Osteoblast (primary cell): ENCODE data around the gene VSTM2L. TPM values are rescaled to one million over a fixed set of nuclear protein-coding genes. Genes with fewer than 3 reads are reported as not detected.

Experiments
- DNase-seq: peaks from one replicate; pipeline ENCODE4 v3.0.0; 2011; ENCODE audit warnings: low spot score, mixed read lengths; ENCODE audit not compliant: insufficient read length; ENCODE audit errors: missing footprints
- H2AFZ ChIP-seq: 2 replicates; pipeline ENCODE4 v1.6.0; 2011; ENCODE audit warnings: mild to moderate bottlenecking, low read length
- H3K27ac ChIP-seq: 2 replicates; pipeline ENCODE4 v1.5.1; 2011; ENCODE audit warnings: mild to moderate bottlenecking, low read depth, low read length, moderate library complexity
- H3K27me3 ChIP-seq: 2 replicates; pipeline ENCODE4 v1.6.0; 2012; ENCODE audit warnings: mild to moderate bottlenecking, control low read depth, inconsistent platforms, low read length, moderate library complexity; ENCODE audit not compliant: insufficient read depth
- H3K36me3 ChIP-seq: 2 replicates; pipeline ENCODE4 v1.5.1; 2011; ENCODE audit warnings: mild to moderate bottlenecking, low read length, control low read depth, moderate library complexity; ENCODE audit not compliant: insufficient read depth
- H3K4me1 ChIP-seq: 2 replicates; pipeline ENCODE4 v1.5.1; 2011; ENCODE audit warnings: mild to moderate bottlenecking, low read length, control low read depth, moderate library complexity; ENCODE audit not compliant: insufficient read depth
- H3K4me2 ChIP-seq: 2 replicates; pipeline ENCODE4 v1.6.0; 2011; ENCODE audit warnings: mild to moderate bottlenecking, low read length; ENCODE audit not compliant: insufficient read depth
- H3K4me3 ChIP-seq: fragments of 200-600 bp; sonication (generic); 3 replicates; pipeline ENCODE4 v1.5.1; 2012; ENCODE audit warnings: mild to moderate bottlenecking, low read length, inconsistent platforms; ENCODE audit not compliant: insufficient read depth
- H3K79me2 ChIP-seq: 2 replicates; pipeline ENCODE4 v1.6.0; 2012; ENCODE audit warnings: mild to moderate bottlenecking, low read length, control low read depth, inconsistent platforms; ENCODE audit not compliant: insufficient read depth
- H3K9me3 ChIP-seq: 2 replicates; pipeline ENCODE4 v1.5.1; 2011; ENCODE audit warnings: low read depth, low read length, control low read depth
- H4K20me1 ChIP-seq: 2 replicates; pipeline ENCODE4 v1.6.0; 2012; ENCODE audit warnings: mild to moderate bottlenecking, low read length, control low read depth; ENCODE audit not compliant: insufficient read depth
- total RNA-seq: library from RNA; depleted of rRNA; stranded (reverse); fragments of >200 nt; gene quantifications from 2 replicates; pipeline ENCODE4 v1.2.3, GENCODE V29; 2012
- TF ChIP-seq, protein P1 (sequence below): IDR thresholded peaks from 2 replicates; pipeline ENCODE4 v1.5.1; 2011; ENCODE audit warnings: mild to moderate bottlenecking, low read depth, low read length, moderate library complexity; ENCODE audit errors: extremely low read depth

VSTM2L gene
- total RNA-seq, 1 donor = 2.5 TPM

DNA sequence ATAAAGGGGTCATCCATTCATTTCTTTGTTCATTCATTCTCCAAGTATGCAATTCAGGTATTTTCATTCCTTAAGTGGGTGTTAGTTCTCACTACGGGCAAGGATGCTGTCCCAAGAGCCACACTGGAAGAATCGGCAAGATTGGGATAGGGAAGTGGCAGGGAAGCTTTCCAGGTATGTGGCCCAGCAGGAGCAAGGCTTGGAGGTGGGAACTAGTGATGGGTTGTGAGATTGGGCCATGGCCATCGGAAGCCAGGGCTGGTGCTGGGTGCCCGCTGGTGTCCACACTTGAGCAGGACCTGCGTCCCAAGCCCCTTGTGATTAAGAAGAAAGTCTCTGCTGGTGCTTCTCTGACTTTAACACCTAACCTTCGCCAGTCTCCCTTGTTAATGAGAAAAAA, 15.1 kb downstream of the VSTM2L start:
- Histone ChIP-seq H3K79me2 (no peaks in the 10 kb centered on the region), H3K36me3 (no peaks in the 10 kb centered on the region), H3K9me3 (no peaks in the 10 kb centered on the region), H3K4me3 (no peak overlapping the region), H3K27ac (no peak overlapping the region), H3K4me2 (no peak overlapping the region), H3K4me1 (peaks cover 3% of the 10 kb centered on the region), H4K20me1 (peaks cover 15% of the 10 kb centered on the region), H2AFZ (no peak overlapping the region), H3K27me3 (peaks cover 83% of the 10 kb centered on the region)
- TF ChIP-seq, protein P1, sequence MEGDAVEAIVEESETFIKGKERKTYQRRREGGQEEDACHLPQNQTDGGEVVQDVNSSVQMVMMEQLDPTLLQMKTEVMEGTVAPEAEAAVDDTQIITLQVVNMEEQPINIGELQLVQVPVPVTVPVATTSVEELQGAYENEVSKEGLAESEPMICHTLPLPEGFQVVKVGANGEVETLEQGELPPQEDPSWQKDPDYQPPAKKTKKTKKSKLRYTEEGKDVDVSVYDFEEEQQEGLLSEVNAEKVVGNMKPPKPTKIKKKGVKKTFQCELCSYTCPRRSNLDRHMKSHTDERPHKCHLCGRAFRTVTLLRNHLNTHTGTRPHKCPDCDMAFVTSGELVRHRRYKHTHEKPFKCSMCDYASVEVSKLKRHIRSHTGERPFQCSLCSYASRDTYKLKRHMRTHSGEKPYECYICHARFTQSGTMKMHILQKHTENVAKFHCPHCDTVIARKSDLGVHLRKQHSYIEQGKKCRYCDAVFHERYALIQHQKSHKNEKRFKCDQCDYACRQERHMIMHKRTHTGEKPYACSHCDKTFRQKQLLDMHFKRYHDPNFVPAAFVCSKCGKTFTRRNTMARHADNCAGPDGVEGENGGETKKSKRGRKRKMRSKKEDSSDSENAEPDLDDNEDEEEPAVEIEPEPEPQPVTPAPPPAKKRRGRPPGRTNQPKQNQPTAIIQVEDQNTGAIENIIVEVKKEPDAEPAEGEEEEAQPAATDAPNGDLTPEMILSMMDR = no peak
- DNase-seq = no peak

DNA sequence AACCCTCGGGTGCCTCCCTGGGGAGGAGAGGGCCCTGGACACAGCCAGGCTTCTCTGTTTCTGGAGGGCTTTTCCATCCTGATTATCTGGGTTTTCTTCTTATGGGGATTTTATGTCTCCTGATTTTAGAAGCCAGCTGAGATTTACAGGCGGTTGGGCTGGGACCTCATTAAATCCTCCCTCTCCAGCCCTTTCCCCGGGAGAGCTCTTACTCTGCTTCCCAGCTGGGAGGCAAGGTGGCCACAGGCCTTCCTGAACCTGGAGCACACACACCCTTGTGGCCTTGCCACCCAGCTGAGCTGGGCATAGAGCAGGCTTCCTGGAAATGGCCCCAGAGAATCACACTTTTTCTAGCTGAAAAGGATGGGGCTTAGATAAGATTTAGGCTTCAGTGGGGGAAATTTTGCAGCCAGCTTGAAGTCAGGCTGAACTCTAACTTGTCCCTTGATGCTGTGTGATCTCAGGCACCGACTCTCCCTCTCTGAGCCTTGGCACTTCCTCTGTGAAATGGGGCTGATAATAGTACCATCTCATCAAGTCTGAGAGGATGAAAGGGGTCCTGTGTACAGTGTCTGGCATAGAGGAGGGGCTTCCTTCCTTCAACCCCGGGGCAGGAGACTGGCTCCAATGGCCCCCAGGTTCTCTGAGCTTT, 16.6 kb downstream of the VSTM2L start:
- H3K27me3 ChIP-seq = peaks cover 71% of the 10 kb centered on the region
- peaks cover 3% of the 10 kb centered on the region for H3K4me1 ChIP-seq
- TF ChIP-seq, protein P1 = no peak
- no peaks in the 10 kb centered on the region for H3K79me2 ChIP-seq
- no peak overlapping the region for H2AFZ ChIP-seq
- H3K9me3 ChIP-seq = no peaks in the 10 kb centered on the region
- no peak for DNase-seq
- peaks cover 15% of the 10 kb centered on the region for H4K20me1 ChIP-seq
- no peak overlapping the region for H3K4me3 ChIP-seq
- no peak overlapping the region for H3K4me2 ChIP-seq
- H3K27ac ChIP-seq = no peak overlapping the region
- H3K36me3 ChIP-seq = no peaks in the 10 kb centered on the region

DNA sequence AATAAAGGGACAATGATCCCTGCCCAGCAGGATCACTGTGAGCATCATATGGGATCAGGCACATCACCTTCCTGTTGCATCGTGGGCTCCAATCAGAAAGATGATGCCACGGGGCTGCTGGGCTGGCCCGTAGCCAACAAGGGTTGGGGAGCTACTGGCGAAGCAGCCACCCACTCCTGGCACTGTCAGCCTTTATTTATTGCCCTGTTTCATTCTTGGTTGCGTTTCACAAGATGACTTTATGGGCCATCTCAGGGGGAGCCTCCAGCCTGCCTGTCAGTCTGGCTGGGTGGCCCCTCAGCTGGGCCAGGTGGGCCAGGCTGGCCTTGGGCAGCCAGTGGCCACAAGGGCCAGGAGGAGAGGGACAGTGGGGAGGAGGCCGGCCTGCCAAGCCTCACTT, 17.3 kb downstream of the VSTM2L start:
- no peaks in the 10 kb centered on the region for H3K36me3 ChIP-seq
- H3K4me1 ChIP-seq = no peaks in the 10 kb centered on the region
- DNase-seq = no peak
- no peak overlapping the region for H3K4me3 ChIP-seq
- no peak overlapping the region for H3K27ac ChIP-seq
- H3K4me2 ChIP-seq = no peak overlapping the region
- TF ChIP-seq, protein P1 = no peak
- peaks cover 15% of the 10 kb centered on the region for H4K20me1 ChIP-seq
- no peaks in the 10 kb centered on the region for H3K79me2 ChIP-seq
- H3K9me3 ChIP-seq = no peaks in the 10 kb centered on the region
- no peak overlapping the region for H2AFZ ChIP-seq
- peaks cover 68% of the 10 kb centered on the region for H3K27me3 ChIP-seq

DNA sequence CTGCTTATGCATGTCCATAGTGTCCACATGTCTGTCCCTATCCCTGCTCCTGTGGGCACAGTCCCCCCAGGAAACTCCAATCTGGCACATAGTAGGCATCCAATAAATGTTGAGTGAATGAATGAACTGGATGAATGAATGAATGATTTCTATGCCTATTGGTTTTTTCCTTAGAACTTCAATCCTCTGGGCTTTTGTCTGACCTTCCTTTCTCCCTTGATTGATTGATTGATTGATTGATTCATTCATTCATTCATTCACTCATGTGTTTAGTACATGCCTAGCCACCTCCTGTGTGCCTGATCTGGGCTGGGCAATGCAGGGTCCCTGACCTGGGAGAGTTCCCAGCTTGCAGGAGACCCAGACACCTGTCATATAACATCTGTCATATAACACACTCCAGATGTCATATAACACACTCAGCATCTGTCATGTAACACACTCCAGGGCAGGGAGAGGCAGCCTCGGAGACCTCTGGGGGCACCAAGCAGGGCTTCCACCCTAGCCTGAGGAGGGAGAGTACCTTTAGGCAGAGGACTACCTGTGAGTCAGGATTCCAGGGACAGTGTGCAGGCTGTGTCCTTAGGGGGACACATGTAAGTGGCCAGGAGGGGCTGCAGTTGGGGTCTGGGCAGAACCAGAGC, 17.9 kb downstream of the VSTM2L start:
- Histone ChIP-seq H3K79me2 (no peaks in the 10 kb centered on the region), H2AFZ (no peak overlapping the region), H3K27ac (no peak overlapping the region), H4K20me1 (peaks cover 15% of the 10 kb centered on the region), H3K36me3 (no peaks in the 10 kb centered on the region), H3K4me2 (no peak overlapping the region), H3K9me3 (no peaks in the 10 kb centered on the region), H3K4me1 (no peaks in the 10 kb centered on the region), H3K27me3 (peaks cover 62% of the 10 kb centered on the region), H3K4me3 (no peak overlapping the region)
- TF ChIP-seq, protein P1 = no peak
- DNase-seq = no peak
